ENCODE results near the gene KIF26B. TPM values are rescaled to one million over a fixed set of nuclear protein-coding genes. Genes with fewer than 3 reads are reported as not detected.
A peak's percentile ranks its signal among the peaks of the same experiment; 100 is the strongest.

Gene KIF26B
- total RNA-seq, 3 donors from 2014 or later (not counting 1 experiment from before 2014, with no cell fraction given): 0.16 to 0.96 (median 0.18) TPM

- Histone ChIP-seq H3K9me3 (ENCODE audit: control insufficient read depth, insufficient read depth, low read length) (peaks cover 4% of the 10 kb centered on the region), H3K4me3 (ENCODE audit: low read length) (no peak overlapping the region), H3K27me3 (ENCODE audit: control insufficient read depth, insufficient read depth, low read length) (no peaks in the 10 kb centered on the region), H3K27ac (ENCODE audit: low read length) (no peak overlapping the region), H3K4me1 (ENCODE audit: control insufficient read depth, insufficient read depth, low read length) (no peaks in the 10 kb centered on the region), H3K36me3 (ENCODE audit: control insufficient read depth, insufficient read depth, low read length) (no peaks in the 10 kb centered on the region)
- Mint-ChIP-seq H3K4me3 (peak overlapping the region; percentile 28), H3K27ac (no peak overlapping the region), H3K4me1 (peaks cover 4 to 9% of the 10 kb centered on the region in 2 donors), H3K36me3 (no peaks in the 10 kb centered on the region), H3K9me3 (peaks cover 0 to 2% of the 10 kb centered on the region in 2 donors), H3K27me3 (ENCODE audit: low read depth in 2 of 2) (peaks cover 6 to 13% of the 10 kb centered on the region in 2 donors)
- DNase-seq: no peak
- ATAC-seq: peak; percentile 66 to 83 (median 83)
- 54% methylated on average over 11 of the region's 11 CpGs for WGBS (ENCODE audit: insufficient coverage)
- TF ChIP-seq, protein P1, sequence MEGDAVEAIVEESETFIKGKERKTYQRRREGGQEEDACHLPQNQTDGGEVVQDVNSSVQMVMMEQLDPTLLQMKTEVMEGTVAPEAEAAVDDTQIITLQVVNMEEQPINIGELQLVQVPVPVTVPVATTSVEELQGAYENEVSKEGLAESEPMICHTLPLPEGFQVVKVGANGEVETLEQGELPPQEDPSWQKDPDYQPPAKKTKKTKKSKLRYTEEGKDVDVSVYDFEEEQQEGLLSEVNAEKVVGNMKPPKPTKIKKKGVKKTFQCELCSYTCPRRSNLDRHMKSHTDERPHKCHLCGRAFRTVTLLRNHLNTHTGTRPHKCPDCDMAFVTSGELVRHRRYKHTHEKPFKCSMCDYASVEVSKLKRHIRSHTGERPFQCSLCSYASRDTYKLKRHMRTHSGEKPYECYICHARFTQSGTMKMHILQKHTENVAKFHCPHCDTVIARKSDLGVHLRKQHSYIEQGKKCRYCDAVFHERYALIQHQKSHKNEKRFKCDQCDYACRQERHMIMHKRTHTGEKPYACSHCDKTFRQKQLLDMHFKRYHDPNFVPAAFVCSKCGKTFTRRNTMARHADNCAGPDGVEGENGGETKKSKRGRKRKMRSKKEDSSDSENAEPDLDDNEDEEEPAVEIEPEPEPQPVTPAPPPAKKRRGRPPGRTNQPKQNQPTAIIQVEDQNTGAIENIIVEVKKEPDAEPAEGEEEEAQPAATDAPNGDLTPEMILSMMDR (IDR thresholded peaks at IDR 0.05): no peak
- intact Hi-C loops (cut with micrococcal nuclease): no loop called here
Measured at GRCh38 chr1:245512980-245513578, 358.3 kb downstream of the KIF26B start.

GRCh38 chr1:245516284-245516759, 361.5 kb downstream of the KIF26B start:
- DNase-seq (no peak), ATAC-seq (no peak)
- H3K4me1 ChIP-seq (ENCODE audit: control insufficient read depth, insufficient read depth, low read length): no peaks in the 10 kb centered on the region
- Mint-ChIP-seq H3K4me1 (peaks cover 0 to 9% of the 10 kb centered on the region in 2 donors), H3K27ac (no peak overlapping the region), H3K27me3 (ENCODE audit: low read depth in 2 of 2) (peaks cover 6 to 10% of the 10 kb centered on the region in 2 donors), H3K4me3 (no peak overlapping the region), H3K9me3 (no peaks in the 10 kb centered on the region), H3K36me3 (no peaks in the 10 kb centered on the region)
- no peaks in the 10 kb centered on the region for H3K36me3 ChIP-seq (ENCODE audit: control insufficient read depth, insufficient read depth, low read length)
- no peaks in the 10 kb centered on the region for H3K9me3 ChIP-seq (ENCODE audit: control insufficient read depth, insufficient read depth, low read length)
- no peak overlapping the region for H3K4me3 ChIP-seq (ENCODE audit: low read length)
- H3K27me3 ChIP-seq (ENCODE audit: control insufficient read depth, insufficient read depth, low read length): no peaks in the 10 kb centered on the region
- intact Hi-C loops (cut with micrococcal nuclease): no loop called here
- TF ChIP-seq, protein P1 (IDR thresholded peaks at IDR 0.05): no peak
- no peak overlapping the region for H3K27ac ChIP-seq (ENCODE audit: low read length)
- 85% methylated on average over 12 of the region's 12 CpGs for WGBS (ENCODE audit: insufficient coverage)

- TF ChIP-seq, protein P1 (IDR thresholded peaks at IDR 0.05): no peak
- no peak overlapping the region for H3K4me3 Mint-ChIP-seq
- ATAC-seq (no peak), DNase-seq (no peak)
- peaks cover 3 to 14% of the 10 kb centered on the region in 2 donors for H3K27me3 Mint-ChIP-seq (ENCODE audit: low read depth in 2 of 2)
- Histone ChIP-seq H3K36me3 (ENCODE audit: control insufficient read depth, insufficient read depth, low read length) (no peaks in the 10 kb centered on the region), H3K27me3 (ENCODE audit: control insufficient read depth, insufficient read depth, low read length) (no peaks in the 10 kb centered on the region), H3K9me3 (ENCODE audit: control insufficient read depth, insufficient read depth, low read length) (no peaks in the 10 kb centered on the region), H3K4me3 (ENCODE audit: low read length) (no peak overlapping the region), H3K27ac (ENCODE audit: low read length) (no peak overlapping the region), H3K4me1 (ENCODE audit: control insufficient read depth, insufficient read depth, low read length) (no peaks in the 10 kb centered on the region)
- 83% methylated on average over 1 of the region's 1 CpG for WGBS (ENCODE audit: insufficient coverage)
- no peaks in the 10 kb centered on the region for H3K9me3 Mint-ChIP-seq
- no peaks in the 10 kb centered on the region for H3K4me1 Mint-ChIP-seq
- no peak overlapping the region for H3K27ac Mint-ChIP-seq
- intact Hi-C loops (cut with micrococcal nuclease): no loop called here
- no peaks in the 10 kb centered on the region for H3K36me3 Mint-ChIP-seq
Measured at GRCh38 chr1:245520611-245521010, 365.8 kb downstream of the KIF26B start.

DNA sequence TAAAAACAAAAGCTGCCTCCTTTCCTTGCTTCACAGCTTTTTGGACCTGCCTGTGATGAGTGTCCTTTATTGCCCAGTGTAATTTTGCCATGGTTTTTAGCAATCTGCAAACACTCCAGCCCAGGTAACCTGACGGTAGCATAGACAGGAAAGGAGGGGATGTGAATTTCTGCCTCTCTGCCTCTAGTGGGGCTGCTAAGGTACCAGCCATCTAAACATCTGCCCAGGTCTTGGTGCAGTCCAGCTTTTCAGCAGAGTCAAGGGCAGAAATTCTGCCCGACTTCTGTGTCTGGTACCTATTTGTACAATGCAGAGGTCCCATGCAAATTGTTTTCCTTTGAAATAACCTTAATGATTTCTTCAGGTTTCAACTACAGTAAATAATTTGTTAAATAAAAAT, 371.4 kb downstream of the KIF26B start:
- Histone ChIP-seq H3K4me3 (ENCODE audit: low read length) (no peak overlapping the region), H3K4me1 (ENCODE audit: control insufficient read depth, insufficient read depth, low read length) (no peaks in the 10 kb centered on the region), H3K27ac (ENCODE audit: low read length) (no peak overlapping the region), H3K9me3 (ENCODE audit: control insufficient read depth, insufficient read depth, low read length) (no peaks in the 10 kb centered on the region), H3K36me3 (ENCODE audit: control insufficient read depth, insufficient read depth, low read length) (no peaks in the 10 kb centered on the region), H3K27me3 (ENCODE audit: control insufficient read depth, insufficient read depth, low read length) (no peaks in the 10 kb centered on the region)
- ATAC-seq: no peak
- DNase-seq: no peak
- no peak overlapping the region for H3K4me3 Mint-ChIP-seq
- no peaks in the 10 kb centered on the region for H3K9me3 Mint-ChIP-seq
- no peak overlapping the region for H3K27ac Mint-ChIP-seq
- no peaks in the 10 kb centered on the region for H3K4me1 Mint-ChIP-seq
- 94% methylated on average over 2 of the region's 2 CpGs for WGBS (ENCODE audit: insufficient coverage)
- intact Hi-C loops (cut with micrococcal nuclease): no loop called here
- H3K27me3 Mint-ChIP-seq (ENCODE audit: low read depth in 2 of 2): peaks cover 6 to 15% of the 10 kb centered on the region in 2 donors
- TF ChIP-seq, protein P1 (IDR thresholded peaks at IDR 0.05): no peak
- no peaks in the 10 kb centered on the region for H3K36me3 Mint-ChIP-seq
